Suprapubic skin (tissue), 3 donors: ENCODE data around the gene STRADB.
"Not testable (repeated sequence)": the region's sequence is repeated elsewhere in the genome, so short reads cannot be mapped to it uniquely, and the experiment has no call there.

Source experiments
- CTCF ChIP-seq, 2 donors: fragments of 200-600 bp in 1 of 2; fragments of 450-650 bp in 1 of 2; sonication (generic) in 1 of 2; IDR thresholded peaks; one replicate each; pipeline ENCODE4 v1.5.1; 2016 to 2019; ENCODE audit warnings: antibody characterized with exemption in 2 of 2, mild to moderate bottlenecking in 1 of 2, moderate library complexity in 1 of 2
- EP300 ChIP-seq: sonication (generic); formaldehyde crosslinking; IDR thresholded peaks from one replicate; pipeline ENCODE4 v1.6.1; 2017; ENCODE audit warnings: antibody characterized with exemption

DNA sequence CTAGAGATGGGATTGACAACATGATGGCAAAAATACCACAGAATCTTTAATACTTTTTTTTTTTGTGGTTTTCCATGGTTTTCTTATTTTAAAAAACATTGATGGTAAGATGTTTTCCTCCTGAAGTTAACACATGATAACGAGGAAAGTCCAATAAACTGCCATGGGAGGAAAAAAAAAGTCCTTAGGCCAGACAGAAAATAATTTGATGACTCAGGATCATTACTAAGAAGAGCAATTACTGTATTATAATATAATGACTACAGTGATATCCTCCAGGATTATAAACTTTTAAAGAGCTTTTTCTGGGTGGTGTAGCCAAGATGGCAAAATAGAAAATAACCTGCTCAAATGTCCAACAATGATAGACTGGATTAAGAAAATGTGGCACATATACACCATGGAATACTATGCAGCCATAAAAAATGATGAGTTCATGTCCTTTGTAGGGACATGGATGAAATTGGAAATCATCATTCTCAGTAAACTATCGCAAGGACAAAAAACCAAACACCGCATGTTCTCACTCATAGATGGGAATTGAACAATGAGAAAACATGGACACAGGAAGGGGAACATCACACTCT lies 12.1 kb upstream of the STRADB start:
- not testable (repeated sequence) for TF ChIP-seq CTCF (IDR thresholded peaks at IDR 0.05); EP300
